ENCODE results near the gene ADAMTSL1. TPM values are rescaled to one million over a fixed set of nuclear protein-coding genes. Genes with fewer than 3 reads are reported as not detected.
A peak's percentile ranks its signal among the peaks of the same experiment; 100 is the strongest.

The ADAMTSL1 gene
- polyA plus RNA-seq, 12 donors: 8.4 to 25.2 (median 16.0) TPM; not detected in 1

DNA sequence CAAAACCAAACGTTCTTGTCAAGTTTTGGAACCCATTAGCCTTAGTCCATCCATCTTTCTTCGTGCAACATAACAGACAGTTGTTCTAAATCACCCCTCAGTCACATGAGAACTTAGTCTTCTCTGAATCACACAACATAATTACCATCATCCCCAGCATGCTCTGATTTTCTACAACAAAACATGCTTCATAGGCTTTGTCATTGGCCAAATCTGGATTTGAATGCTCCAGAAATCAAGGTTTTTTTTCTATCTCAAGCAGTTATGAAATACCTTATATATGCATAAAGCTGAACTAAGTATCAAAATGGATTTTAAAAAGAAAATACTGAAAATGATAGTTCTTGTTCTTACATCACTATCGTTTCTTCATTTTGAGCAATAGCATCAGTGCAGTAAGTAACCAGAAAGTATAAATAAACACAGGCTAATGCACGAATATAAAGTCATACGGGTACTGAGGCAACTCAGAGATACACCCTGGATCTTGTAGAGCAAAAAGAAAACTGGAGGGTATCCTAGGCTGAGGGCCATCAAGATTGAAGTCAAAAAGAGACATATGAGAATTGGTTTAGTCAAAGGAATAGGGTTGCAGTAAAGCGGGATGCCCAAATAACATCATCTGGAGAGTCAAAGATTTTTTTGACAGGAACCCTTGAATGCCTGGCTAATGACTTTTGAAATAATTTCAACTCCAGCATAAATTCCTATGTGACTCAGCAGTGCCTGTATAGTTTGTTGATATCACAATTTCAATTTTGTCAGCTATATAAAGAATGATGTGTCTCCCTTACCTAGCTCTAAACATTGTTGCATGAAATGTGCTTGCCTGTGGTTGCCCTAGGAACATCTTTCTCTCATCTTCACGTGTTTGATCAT lies 164.7 kb downstream of the ADAMTSL1 start:
- DNase-seq: no peak

DNA sequence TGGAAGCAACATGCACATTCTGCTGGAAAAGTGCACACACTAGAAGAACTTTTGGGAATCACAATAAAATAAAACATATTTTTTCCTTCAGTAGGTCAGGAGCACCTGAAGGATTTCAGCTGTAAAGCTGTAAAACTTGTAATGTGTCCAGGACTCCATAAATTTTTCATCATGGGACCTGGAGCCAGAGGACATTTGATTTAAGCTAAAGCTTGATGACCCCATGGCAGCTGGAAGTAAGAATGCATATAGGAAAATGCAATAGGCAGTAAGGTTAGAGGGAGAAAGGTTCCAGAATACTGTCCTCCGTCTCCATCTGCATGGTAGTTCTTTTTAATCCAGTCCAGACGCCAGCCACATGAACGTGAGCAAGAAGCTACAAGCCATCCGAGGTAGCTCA lies 166.0 kb downstream of the ADAMTSL1 start:
- peak; percentile 54 for DNase-seq

DNA sequence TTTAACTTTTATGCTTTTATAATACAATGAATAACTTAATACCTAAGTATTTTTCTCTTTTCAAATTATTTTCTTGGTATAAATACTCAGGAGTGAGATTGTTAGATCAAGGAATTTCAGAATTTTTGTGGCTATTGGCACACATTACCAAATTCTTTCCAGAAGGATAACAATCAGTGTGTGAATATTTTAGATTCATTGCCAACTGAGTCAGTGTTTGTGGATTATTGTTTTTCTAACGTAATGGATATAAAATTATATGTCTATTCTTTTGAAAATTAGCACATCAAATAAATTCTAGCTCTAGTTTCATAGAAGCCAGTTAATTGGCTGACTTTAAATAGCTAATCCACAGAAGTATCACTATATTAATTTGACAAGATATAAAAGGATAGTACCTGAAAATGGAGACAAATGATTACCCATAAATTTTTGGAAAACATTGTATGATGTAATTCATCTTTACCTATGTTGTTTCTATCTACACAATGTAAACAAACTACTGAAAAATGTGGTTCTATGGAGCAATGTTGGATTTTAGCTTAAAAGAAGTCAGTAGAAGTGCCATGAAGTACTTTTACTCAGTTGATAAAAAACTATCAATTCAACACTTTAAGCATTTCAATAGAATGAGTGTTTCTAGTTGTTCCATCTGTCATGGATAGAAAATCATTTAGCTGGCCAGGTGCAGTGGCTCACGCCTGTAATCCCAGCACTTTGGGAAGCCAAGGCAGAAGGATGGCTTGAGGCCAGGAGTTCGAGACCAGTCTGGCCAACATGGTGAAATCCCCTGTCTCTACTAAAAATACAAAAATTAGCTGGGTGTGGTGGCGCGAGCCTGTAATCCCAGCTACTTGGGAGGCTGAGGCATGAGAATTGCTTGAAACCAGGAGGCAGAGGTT lies 185.1 kb downstream of the ADAMTSL1 start:
- DNase-seq: no peak

DNA sequence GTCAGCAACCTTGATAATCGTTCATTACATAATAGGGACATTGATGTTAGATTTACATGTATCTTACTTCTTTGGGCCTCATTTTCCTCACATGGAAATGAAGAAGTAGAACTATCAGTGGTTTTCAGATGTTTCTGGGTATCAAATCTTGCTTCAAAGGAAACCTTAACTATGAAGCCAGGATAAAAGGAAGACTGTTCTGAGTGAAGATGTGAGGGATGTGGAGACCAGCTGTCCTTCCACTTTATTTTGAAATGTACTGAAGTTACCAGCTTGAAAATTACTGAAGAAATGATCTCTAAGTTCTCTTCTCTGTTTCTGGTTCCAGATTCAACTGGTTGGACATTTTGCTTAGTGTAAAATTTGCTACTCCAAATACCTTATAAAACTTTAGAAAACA lies 186.0 kb downstream of the ADAMTSL1 start:
- no peak for DNase-seq

DNA sequence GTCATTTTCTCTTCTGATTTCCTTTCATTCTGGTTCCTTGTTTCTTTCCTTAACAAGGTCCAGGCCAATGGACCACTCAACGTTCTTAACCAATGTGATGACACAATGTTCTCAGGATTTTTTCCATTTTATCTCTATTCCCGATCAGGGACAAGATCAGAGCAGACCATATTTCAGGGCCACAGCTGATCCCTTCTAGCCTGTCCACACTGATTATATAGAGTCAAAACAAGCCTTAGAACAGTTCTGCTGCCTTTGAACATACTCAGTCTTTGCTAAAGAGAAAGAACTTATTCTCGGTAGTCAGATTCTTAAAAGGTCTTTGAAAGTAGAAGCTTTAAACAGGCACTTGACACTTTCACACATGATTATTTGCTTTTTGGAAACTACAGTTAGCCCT lies 188.4 kb downstream of the ADAMTSL1 start:
- no peak for DNase-seq

DNA sequence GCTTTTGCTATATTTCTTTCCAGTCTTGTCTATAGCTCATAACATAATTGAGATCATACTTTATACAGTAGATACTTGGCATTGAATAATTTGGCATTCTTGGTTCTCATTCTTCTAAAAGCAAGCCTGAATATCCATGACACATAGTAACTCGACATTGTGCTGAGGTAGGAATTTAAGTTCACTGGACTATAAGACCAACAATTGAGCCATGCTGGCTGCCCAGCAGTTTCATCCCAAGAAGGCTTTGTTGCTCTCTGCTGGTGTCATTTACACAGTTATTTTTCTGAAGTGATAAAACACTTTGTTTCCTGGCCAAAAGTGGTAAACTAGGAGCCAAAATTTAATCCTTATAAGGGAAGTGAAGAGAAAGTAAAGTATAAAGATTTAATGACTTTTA lies 192.0 kb downstream of the ADAMTSL1 start:
- no peak for DNase-seq

DNA sequence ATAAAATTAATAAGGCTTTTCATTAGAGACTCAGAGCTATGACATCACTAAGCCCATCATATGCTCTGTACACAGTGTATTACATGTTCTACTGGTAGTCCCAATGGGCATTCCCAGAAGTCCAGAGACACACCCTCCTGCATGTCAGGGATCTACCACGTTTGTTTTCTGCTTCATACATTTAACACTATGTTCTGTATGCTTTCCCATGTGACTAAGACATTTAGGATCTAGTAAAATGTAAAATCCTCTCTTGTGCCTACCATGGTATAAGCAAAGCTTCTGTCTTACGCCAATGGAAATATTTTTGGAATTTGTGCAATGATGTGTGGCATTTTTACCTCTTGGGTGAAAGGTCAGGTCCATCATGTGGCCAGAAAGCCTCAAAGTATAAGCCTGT lies 192.4 kb downstream of the ADAMTSL1 start:
- no peak for DNase-seq

DNA sequence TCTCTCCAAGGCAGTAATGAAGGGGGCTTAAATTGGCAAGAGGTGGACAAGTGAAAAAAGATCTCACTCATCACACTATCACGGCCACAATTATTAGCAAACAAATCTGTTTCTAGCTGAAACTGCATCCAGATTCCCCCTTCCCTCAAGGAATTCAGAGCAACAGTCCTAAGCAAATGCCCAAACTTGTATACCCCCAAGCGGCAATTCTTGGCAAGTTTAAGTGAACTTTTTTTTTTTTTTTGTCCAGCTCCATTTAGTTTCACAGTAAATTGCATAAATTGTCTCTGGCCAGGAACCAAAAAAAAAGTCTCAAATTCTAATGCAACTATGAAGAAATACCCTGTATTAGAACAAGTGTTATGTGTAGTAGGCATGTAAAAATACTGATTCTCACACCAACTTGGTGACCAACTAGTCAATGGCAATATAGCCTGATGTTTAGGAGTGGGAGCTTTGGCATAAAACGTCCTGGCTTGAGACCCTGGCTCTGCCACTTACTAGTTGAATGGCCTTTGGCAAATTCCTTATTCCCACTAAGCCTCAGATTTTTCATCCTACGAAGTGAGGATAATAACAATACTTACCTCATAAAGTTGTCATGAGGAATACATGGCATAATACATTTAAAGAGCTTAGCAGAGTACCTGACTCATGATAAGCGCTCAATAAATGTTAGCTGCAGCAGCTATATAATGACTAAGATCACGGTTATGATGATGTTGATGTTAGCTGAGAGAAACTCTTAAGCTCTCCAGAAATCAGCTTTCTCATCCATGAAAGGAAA lies 193.2 kb downstream of the ADAMTSL1 start:
- DNase-seq: no peak

DNA sequence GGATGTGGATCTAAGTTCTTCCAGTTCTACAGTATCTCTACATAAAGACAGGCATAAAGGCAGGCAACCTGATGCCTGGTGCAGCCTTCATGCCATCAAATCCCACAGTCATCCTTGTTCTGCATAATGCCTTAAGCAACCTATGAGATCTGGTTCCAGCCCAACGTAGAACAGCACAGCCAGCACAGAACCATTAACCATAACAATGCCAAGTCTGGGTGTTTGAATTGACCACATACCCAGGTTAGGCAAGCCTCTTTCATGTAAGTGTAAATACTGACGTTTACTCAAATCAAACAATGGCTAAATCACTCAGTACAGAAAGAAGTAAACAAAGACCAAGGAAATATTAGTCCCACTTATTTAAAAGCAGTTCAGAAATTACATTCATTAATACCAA lies 195.0 kb downstream of the ADAMTSL1 start:
- DNase-seq: no peak

DNA sequence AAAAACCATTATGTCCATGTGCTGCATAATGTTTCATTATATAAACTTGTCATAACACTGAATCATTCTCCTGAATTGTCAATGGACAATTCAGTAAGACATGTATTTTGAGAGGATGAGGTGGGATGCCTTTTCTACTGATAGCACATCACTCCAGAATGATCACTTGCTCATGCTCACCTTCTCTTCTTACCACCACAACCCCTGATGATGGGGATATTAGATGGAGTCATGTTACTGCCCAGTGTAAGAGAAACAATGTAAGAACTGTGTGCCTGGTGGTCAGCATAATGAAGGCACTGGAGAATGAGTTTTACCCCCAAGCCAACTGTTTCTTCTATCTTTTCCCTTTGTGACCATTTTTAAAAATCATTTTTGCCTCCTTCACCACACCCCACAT lies 198.8 kb downstream of the ADAMTSL1 start:
- DNase-seq: no peak

DNA sequence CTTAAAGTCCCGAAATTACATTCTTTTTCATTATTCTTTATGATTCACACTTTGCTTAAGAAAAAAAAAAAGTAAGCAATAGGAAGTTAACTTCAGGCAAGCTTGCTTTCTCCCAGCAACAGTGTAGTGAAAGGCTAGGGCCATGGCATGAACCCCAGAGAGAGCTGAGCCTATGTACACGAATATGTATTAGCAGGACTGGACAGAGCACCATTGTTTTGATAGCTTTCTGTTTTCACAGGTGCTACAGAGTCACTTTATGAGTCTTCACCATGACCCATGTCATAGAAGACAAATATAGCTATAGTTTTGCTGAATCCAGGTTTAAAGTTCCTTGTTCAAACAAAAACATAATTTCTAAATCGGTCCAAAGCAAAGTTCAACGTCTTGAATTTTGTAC lies 199.2 kb downstream of the ADAMTSL1 start:
- no peak for DNase-seq

DNA sequence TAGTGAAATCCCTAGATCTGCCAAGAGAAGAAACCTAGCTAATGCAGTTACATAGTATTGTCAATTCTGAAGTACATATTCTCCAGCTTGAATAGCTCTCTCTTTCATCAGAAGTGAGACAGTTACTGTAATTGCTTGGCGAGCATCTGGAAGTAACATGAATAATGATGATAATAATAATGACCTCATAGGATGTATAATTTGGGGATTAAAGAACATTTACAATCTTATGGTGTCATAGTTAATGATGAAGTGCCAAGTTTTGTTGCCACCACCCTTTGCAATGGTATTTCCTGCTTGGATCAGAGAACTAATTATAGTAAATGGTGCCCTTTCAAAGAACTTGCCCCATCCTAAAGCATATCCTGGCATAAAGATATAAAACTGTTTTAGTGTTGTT lies 201.4 kb downstream of the ADAMTSL1 start:
- no peak for DNase-seq

DNA sequence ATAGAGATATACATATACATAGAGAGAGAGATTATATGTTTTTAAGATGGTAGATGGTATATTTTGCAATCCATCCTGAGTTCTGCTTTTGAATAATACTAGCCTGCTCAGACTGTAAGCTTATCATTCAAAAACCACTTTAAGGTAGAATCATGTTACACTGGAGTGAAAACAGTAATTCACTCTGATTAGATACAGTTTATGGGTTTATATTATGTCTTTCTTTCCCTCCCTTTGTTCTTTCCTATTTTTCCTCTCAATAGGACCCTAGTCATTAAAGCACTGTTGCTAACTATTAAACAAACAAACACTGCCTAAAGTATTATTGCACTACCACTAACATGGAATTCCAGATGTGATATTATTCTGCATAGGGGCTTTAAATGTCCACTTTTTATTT lies 202.0 kb downstream of the ADAMTSL1 start:
- DNase-seq: no peak

DNA sequence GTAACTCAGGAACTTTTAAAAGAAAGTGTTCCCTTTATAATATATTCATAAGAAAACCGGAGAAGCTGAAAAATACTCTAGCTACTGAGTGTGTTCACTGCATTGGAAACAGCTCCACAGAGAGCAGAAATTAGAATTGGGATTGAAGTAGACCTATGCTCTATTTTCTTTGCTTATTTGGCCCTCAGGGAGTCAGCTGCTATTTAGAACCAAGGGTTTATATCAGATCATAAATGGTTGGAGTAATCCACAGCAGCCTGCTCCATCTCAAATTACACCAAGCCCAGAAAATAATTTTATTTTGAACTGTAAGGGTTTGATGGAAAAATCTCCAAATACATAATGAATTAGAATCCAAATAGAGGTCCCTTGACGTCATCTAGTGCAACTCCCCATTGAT lies 202.6 kb downstream of the ADAMTSL1 start:
- DNase-seq: no peak

DNA sequence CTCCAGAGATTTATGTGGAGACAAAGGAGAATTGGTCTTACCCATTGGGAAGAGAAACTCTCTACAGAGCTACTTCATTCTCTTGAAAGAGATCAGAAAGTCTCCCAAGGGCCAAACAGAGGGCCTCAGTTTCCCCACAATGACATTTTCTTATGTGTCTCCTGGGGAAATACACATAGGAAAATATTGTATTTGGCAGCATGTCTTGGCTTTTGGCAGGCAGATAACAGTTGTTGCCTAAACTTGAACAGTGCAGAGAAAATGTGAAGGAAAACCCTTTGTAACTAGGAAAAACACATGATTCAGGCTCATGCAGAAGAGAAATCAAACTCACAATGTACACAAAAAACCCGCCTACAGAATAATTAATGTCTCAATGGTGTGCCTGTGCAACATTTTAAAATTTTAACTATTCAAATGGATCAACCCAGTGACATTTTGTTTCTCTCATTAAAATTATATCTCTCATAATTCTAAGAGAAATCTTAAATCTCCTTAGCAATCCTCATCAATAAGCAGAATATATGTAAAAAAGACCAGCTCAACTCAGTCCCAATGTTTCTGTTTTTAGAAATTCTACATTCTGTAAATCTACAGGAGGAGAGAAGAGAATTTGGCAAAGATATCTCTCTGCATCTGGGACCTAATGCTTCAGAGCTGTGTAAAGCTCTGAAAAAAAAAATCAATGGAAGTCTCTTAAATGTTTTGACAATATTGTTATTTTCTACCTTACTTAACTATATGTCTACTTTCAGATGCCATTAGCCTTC lies 205.1 kb downstream of the ADAMTSL1 start:
- DNase-seq: peak; percentile 66

DNA sequence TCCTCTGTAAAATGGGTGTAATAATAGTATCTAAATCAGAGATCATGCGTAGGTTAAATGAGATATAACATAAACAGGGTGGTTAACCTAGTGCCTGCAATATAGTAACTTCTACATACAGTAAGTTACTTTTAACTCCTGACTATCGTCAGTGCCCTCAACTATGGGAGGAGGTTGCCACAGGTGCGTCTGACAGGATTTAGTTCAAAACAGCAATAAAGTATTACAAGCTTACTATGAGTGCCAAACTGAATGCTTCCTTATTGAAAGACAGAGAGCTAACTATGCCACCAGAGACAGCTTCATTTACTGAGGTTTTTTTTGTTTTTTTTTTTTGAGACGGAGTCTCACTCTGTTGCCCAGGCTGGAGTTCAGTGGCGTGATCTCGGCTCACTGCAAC lies 209.0 kb downstream of the ADAMTSL1 start:
- DNase-seq: no peak

DNA sequence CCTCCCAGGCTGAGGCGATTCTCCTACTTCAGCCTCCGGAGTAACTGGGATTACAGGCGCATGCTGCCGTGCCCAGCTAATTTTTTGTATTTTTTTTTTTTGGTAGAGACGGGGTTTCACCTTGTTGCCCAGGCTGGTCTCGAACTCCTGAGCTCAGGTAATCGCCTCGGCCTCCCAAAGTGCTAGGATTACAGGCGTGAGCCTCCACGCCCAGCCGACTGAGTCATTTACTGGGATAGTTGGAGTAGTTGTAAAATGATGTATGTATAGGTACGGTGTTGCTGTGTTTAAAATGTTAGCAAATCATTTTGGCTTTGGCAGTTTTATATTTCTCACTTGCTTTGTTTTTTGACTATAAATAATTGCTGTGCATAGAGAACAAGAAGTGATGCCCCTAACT lies 209.4 kb downstream of the ADAMTSL1 start:
- no peak for DNase-seq

DNA sequence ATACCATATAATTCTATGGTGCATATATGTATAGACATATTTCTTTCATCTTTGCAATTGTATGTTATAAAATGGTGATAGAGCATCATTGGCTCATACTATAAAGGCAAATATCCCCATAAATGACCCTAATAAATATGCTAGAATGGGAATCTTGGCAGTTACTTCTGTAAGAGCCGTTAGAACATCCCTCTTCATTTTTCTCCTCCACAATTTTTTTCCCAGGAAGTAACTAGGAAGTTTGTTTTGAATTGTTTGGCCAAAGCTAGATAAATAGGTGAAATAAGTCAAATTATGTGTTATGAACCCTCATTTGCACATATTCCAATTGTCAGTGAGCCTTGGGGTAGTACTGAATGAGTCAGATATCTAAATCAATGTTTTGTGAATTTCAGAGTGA lies 209.9 kb downstream of the ADAMTSL1 start:
- DNase-seq: no peak

DNA sequence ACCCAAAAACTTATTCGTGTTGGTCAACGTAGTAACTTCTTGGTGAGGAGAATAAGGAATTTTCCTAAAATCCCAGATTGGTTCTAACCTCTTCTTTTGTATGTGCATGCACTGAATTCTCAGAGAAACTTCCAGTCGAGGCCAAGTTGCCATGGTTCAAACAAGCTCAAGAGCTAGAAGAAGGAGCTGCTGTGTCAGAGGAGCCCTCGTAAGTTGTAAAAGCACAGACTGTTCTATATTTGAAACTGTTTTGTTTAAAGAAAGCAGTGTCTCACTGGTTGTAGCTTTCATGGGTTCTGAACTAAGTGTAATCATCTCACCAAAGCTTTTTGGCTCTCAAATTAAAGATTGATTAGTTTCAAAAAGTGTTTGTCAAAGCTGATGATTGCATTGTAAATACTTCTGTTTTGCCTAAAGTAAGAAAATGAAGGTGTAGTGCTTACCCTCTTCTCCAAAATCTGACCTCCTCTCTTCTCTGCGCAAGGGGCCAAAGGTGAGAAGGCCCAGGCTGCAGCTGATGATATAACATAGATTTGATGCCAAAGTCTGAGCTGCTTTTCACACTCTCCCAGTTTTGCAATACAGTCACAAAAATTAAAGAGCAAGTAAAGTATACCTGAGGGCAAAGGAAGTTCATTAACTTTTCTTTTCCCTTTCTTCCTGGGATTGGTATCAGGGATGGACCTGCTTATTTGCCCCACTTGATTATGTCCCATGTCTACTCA lies 210.8 kb downstream of the ADAMTSL1 start:
- DNase-seq: no peak

All from muscle of arm (tissue), 12 donors.